ENCODE results near the gene TRAPPC3L.

TRAPPC3L gene
- total RNA-seq = 0 reads per million in 2 experiments

- no peak for DNase-seq (ENCODE audit: low read depth)
These were observed at the start of gene TRAPPC3L for GRCh38 chr6:116545651-116546050. Gene TRAPPC3L (minus strand): TSS chr6:116545684. CDS start chr6:116545514, 170 bp downstream.

- no peak for DNase-seq (ENCODE audit: low read depth)
These were observed 49.8 kb upstream of the TRAPPC3L start for GRCh38 chr6:116595247-116595646.

- no peak for DNase-seq (ENCODE audit: low read depth)
These were observed 41.3 kb upstream of the TRAPPC3L start for GRCh38 chr6:116586738-116587137.

- DNase-seq (ENCODE audit: low read depth) = no peak
These were observed 40.8 kb upstream of the TRAPPC3L start for GRCh38 chr6:116586276-116586675.

- no peak for DNase-seq (ENCODE audit: low read depth)
These were observed 34.7 kb upstream of the TRAPPC3L start for GRCh38 chr6:116580198-116580597.

- DNase-seq (ENCODE audit: low read depth) = no peak
These were observed 33.7 kb upstream of the TRAPPC3L start for GRCh38 chr6:116579143-116579542.

GRCh38 chr6:116578335-116578734 is 32.9 kb upstream of the TRAPPC3L start:
- no peak for DNase-seq (ENCODE audit: low read depth)

GRCh38 chr6:116577486-116577885 is 32.0 kb upstream of the TRAPPC3L start:
- no peak for DNase-seq (ENCODE audit: low read depth)

GRCh38 chr6:116575227-116575626 is 29.7 kb upstream of the TRAPPC3L start:
- no peak for DNase-seq (ENCODE audit: low read depth)

GRCh38 chr6:116572162-116572561 is 26.7 kb upstream of the TRAPPC3L start:
- no peak for DNase-seq (ENCODE audit: low read depth)

GRCh38 chr6:116571683-116572000 is 26.2 kb upstream of the TRAPPC3L start:
- no peak for DNase-seq (ENCODE audit: low read depth)

GRCh38 chr6:116570856-116571682 is 25.6 kb upstream of the TRAPPC3L start, which contains the start of gene RWDD1:
Gene RWDD1 (plus strand): TSS chr6:116571504. CDS start chr6:116571583, 79 bp downstream.
- DNase-seq (ENCODE audit: low read depth) = peak; percentile 98

GRCh38 chr6:116568821-116569755 is 23.6 kb upstream of the TRAPPC3L start:
- DNase-seq (ENCODE audit: low read depth) = no peak

- no peak for DNase-seq (ENCODE audit: low read depth)
These were observed 22.6 kb upstream of the TRAPPC3L start for GRCh38 chr6:116568111-116568510.

GRCh38 chr6:116564921-116565872 is 19.7 kb upstream of the TRAPPC3L start:
- no peak for DNase-seq (ENCODE audit: low read depth)

GRCh38 chr6:116564311-116564710 is 18.8 kb upstream of the TRAPPC3L start:
- no peak for DNase-seq (ENCODE audit: low read depth)

- DNase-seq (ENCODE audit: low read depth) = no peak
These were observed 18.3 kb upstream of the TRAPPC3L start for GRCh38 chr6:116563830-116564229.

- no peak for DNase-seq (ENCODE audit: low read depth)
These were observed 17.1 kb upstream of the TRAPPC3L start for GRCh38 chr6:116562614-116563013.

- DNase-seq (ENCODE audit: low read depth) = no peak
These were observed 16.5 kb upstream of the TRAPPC3L start for GRCh38 chr6:116562019-116562403.

GRCh38 chr6:116561377-116562018 is 16.0 kb upstream of the TRAPPC3L start:
- peak; percentile 50 for DNase-seq (ENCODE audit: low read depth)

- DNase-seq (ENCODE audit: low read depth) = no peak
These were observed 14.6 kb upstream of the TRAPPC3L start for GRCh38 chr6:116560130-116560529.

All from T follicular helper cell (primary cell).